ENCODE results near the gene CDH23.

CDH23 gene

GRCh38 chr10:71443676-71444075, 47.0 kb downstream of the CDH23 start:
- DNase-seq: no peak

GRCh38 chr10:71444284-71445054, 47.7 kb downstream of the CDH23 start:
- peak; percentile 44 for DNase-seq

- DNase-seq: no peak
Measured at GRCh38 chr10:71447676-71448075, 51.0 kb downstream of the CDH23 start.

- peak; percentile 55 for DNase-seq
Measured at GRCh38 chr10:71448146-71448545, 51.4 kb downstream of the CDH23 start.

GRCh38 chr10:71449026-71449425, 52.3 kb downstream of the CDH23 start:
- DNase-seq: no peak

GRCh38 chr10:71451754-71452153, 55.0 kb downstream of the CDH23 start:
- DNase-seq: no peak

GRCh38 chr10:71453186-71453585, 56.5 kb downstream of the CDH23 start:
- no peak for DNase-seq

GRCh38 chr10:71454347-71454746, 57.6 kb downstream of the CDH23 start:
- DNase-seq: no peak

- no peak for DNase-seq
Measured at GRCh38 chr10:71455035-71455434, 58.3 kb downstream of the CDH23 start.

- no peak for DNase-seq
Measured at GRCh38 chr10:71456631-71457030, 59.9 kb downstream of the CDH23 start.

GRCh38 chr10:71457908-71458307, 61.2 kb downstream of the CDH23 start:
- DNase-seq: no peak

GRCh38 chr10:71458387-71458786, 61.7 kb downstream of the CDH23 start:
- no peak for DNase-seq

GRCh38 chr10:71459513-71459912, 62.8 kb downstream of the CDH23 start:
- DNase-seq: no peak

GRCh38 chr10:71460615-71461014, 63.9 kb downstream of the CDH23 start:
- DNase-seq: no peak

GRCh38 chr10:71461457-71461856, 64.7 kb downstream of the CDH23 start:
- no peak for DNase-seq

- DNase-seq: peak; percentile 78
Measured at GRCh38 chr10:71462062-71462935, 65.6 kb downstream of the CDH23 start.

- DNase-seq: no peak
Measured at GRCh38 chr10:71463111-71463510, 66.4 kb downstream of the CDH23 start.

GRCh38 chr10:71465551-71466252, 69.0 kb downstream of the CDH23 start:
- no peak for DNase-seq

- no peak for DNase-seq
Measured at GRCh38 chr10:71466330-71466729, 69.6 kb downstream of the CDH23 start.

GRCh38 chr10:71467161-71467560, 70.4 kb downstream of the CDH23 start:
- DNase-seq: no peak

GRCh38 chr10:71467569-71468362, 71.0 kb downstream of the CDH23 start:
- no peak for DNase-seq

- DNase-seq: no peak
Measured at GRCh38 chr10:71468363-71469094, 71.8 kb downstream of the CDH23 start.
